Measurements from ENCODE around the gene B3GALT5. TPM values are rescaled to one million over a fixed set of nuclear protein-coding genes. Genes with fewer than 3 reads are reported as not detected.

B3GALT5 gene
- total RNA-seq, 1 donor from 2014 or later: 1.9 TPM

GRCh38 chr21:39610703-39611102, 2.0 kb upstream of the B3GALT5 start:
- H3K27me3 Mint-ChIP-seq (ENCODE audit: low read depth): peaks cover 41% of the 10 kb centered on the region
- H3K4me3 Mint-ChIP-seq: peak overlapping the region; percentile 23
- no peak for TF ChIP-seq CTCF (conservative IDR thresholded peaks at IDR 0.05)
- DNase-seq (ENCODE audit: low read depth, low spot score): no peak
- H3K27ac Mint-ChIP-seq (ENCODE audit: unreplicated experiment): no peak overlapping the region
- H3K4me1 Mint-ChIP-seq: peaks cover 18% of the 10 kb centered on the region
- H3K9me3 Mint-ChIP-seq: no peaks in the 10 kb centered on the region
- H3K36me3 Mint-ChIP-seq (ENCODE audit: low read depth): no peaks in the 10 kb centered on the region

- H3K4me1 Mint-ChIP-seq: peaks cover 18% of the 10 kb centered on the region
- TF ChIP-seq CTCF (conservative IDR thresholded peaks at IDR 0.05): no peak
- H3K36me3 Mint-ChIP-seq (ENCODE audit: low read depth): no peaks in the 10 kb centered on the region
- no peaks in the 10 kb centered on the region for H3K9me3 Mint-ChIP-seq
- peak overlapping the region; percentile 87 for H3K4me3 Mint-ChIP-seq
- H3K27ac Mint-ChIP-seq (ENCODE audit: unreplicated experiment): no peak overlapping the region
- DNase-seq (ENCODE audit: low read depth, low spot score): no peak
- peaks cover 45% of the 10 kb centered on the region for H3K27me3 Mint-ChIP-seq (ENCODE audit: low read depth)
Measured at GRCh38 chr21:39611551-39612190, 1.1 kb upstream of the B3GALT5 start.

- H3K4me1 Mint-ChIP-seq: peaks cover 18% of the 10 kb centered on the region
- no peak overlapping the region for H3K27ac Mint-ChIP-seq (ENCODE audit: unreplicated experiment)
- no peak for DNase-seq (ENCODE audit: low read depth, low spot score)
- no peak for TF ChIP-seq CTCF (conservative IDR thresholded peaks at IDR 0.05)
- peaks cover 7% of the 10 kb centered on the region for H3K36me3 Mint-ChIP-seq (ENCODE audit: low read depth)
- peaks cover 45% of the 10 kb centered on the region for H3K27me3 Mint-ChIP-seq (ENCODE audit: low read depth)
- peaks cover under 1% of the 10 kb centered on the region for H3K9me3 Mint-ChIP-seq
- H3K4me3 Mint-ChIP-seq: peak overlapping the region; percentile 90
Measured at GRCh38 chr21:39613041-39613934, 548 bp downstream of the B3GALT5 start.

GRCh38 chr21:39616211-39616772, 3.6 kb downstream of the B3GALT5 start:
- DNase-seq (ENCODE audit: low read depth, low spot score): no peak
- H3K27me3 Mint-ChIP-seq (ENCODE audit: low read depth): peaks cover 36% of the 10 kb centered on the region
- no peak overlapping the region for H3K4me3 Mint-ChIP-seq
- H3K9me3 Mint-ChIP-seq: peaks cover 2% of the 10 kb centered on the region
- H3K36me3 Mint-ChIP-seq (ENCODE audit: low read depth): peaks cover 7% of the 10 kb centered on the region
- H3K4me1 Mint-ChIP-seq: peaks cover 18% of the 10 kb centered on the region
- no peak overlapping the region for H3K27ac Mint-ChIP-seq (ENCODE audit: unreplicated experiment)
- TF ChIP-seq CTCF (conservative IDR thresholded peaks at IDR 0.05): no peak

- Mint-ChIP-seq H3K36me3 (ENCODE audit: low read depth) (peaks cover 16% of the 10 kb centered on the region), H3K4me3 (no peak overlapping the region), H3K27ac (ENCODE audit: unreplicated experiment) (no peak overlapping the region), H3K4me1 (no peaks in the 10 kb centered on the region), H3K27me3 (ENCODE audit: low read depth) (peaks cover 4% of the 10 kb centered on the region), H3K9me3 (peaks cover 10% of the 10 kb centered on the region)
- no peak for DNase-seq (ENCODE audit: low read depth, low spot score)
- TF ChIP-seq CTCF (conservative IDR thresholded peaks at IDR 0.05): no peak
Measured at GRCh38 chr21:39620856-39621255, 8.1 kb downstream of the B3GALT5 start.
